Neural cell (in vitro differentiated cells): ENCODE results near the gene RELA.

ENCODE experiments used
- CTCF ChIP-seq: fragments of 450-650 bp; IDR thresholded peaks from 2 replicates; pipeline ENCODE4 v1.5.1; 2014; ENCODE audit warnings: antibody characterized with exemption, mild to moderate bottlenecking, moderate library complexity; ENCODE audit not compliant: poor library complexity, severe bottlenecking
- EP300 ChIP-seq: fragments of 450-650 bp; conservative IDR thresholded peaks from 2 replicates; pipeline ENCODE4 v1.6.1; 2014; ENCODE audit warnings: antibody characterized with exemption, mild to moderate bottlenecking, moderate library complexity; ENCODE audit not compliant: poor library complexity, severe bottlenecking
- EZH2 ChIP-seq: fragments of 200-600, 300-800 bp; shearing (Covaris generic), sonication (generic); IDR thresholded peaks from 2 replicates; pipeline ENCODE4 v1.6.1; 2014; ENCODE audit warnings: antibody characterized with exemption, low read length, borderline replicate concordance, mild to moderate bottlenecking; ENCODE audit not compliant: insufficient read depth, poor library complexity, severe bottlenecking
- POLR2AphosphoS5 ChIP-seq: IDR thresholded peaks from 2 replicates; pipeline ENCODE4 v1.6.1; 2012
- RAD21 ChIP-seq: fragments of 450-650 bp; conservative IDR thresholded peaks from 2 replicates; pipeline ENCODE4 v1.6.1; 2014; ENCODE audit warnings: antibody characterized with exemption, mild to moderate bottlenecking, moderate library complexity
- REST ChIP-seq: IDR thresholded peaks from 2 replicates; pipeline ENCODE4 v1.6.1; 2012; ENCODE audit warnings: borderline replicate concordance
- TAF1 ChIP-seq: IDR thresholded peaks from 2 replicates; pipeline ENCODE4 v1.6.1; 2012; ENCODE audit warnings: low read depth

DNA sequence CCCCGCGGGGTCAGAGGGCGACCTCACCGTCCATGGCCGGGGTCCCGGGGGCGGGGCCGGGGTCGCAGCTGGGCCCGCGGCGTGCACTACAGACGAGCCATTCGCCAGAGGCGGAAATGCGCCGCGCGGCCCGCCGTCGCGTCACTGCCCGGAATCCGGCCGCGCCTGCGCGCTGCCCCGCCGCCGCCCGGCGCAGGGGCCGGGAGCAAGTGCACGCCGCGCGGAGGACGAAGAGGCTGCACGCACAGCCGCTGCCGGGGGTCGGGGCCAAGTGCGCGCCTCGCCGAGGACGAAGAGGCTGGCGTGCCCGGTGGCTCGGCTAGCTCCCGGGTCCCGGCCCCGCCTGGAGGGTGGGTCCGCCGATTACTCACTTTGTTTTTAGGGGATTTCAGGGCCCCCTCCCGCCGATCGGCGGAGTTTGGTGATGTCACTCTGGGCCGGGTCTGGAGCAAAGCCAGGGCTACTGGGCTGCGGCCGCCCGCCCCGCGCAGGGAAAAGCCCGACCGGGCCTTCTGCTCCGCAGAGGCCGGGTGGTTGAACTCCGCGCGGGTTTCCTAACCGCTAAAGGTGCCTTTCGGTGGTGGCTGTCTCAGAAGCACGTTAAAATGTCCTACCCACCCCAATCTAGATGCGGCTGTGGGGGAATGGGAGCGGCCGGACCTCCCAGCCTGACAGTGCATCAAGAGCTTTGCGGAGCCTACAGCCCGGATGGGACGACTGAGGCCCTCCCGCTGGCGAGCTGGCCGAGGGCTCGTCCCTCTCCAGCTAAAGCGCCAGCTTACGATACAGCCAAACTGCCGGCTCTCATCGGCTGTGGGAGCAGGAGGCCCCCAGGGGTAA lies at the start of gene RELA:
- TF ChIP-seq CTCF (no peak), EP300 (peak; percentile 41), TAF1 (peak; percentile 37), EZH2 (no peak), REST (no peak), POLR2AphosphoS5 (peak; percentile 87), RAD21 (no peak)
